H7 (cell line): Measurements from ENCODE around the gene PICALM. TPM values are rescaled to one million over a fixed set of nuclear protein-coding genes. Genes with fewer than 3 reads are reported as not detected.
"Not testable (repeated sequence)": the region's sequence is repeated elsewhere in the genome, so short reads cannot be mapped to it uniquely, and the experiment has no call there.

Experiments used
- DNase-seq: peaks from one replicate; pipeline ENCODE4 v3.0.0; 2012
- H3K27me3 ChIP-seq: 2 replicates; pipeline ENCODE4 v1.6.0; 2011; ENCODE audit warnings: mild to moderate bottlenecking, low read length; ENCODE audit not compliant: control insufficient read depth, insufficient read depth
- H3K36me3 ChIP-seq: replicated peaks from 2 replicates; pipeline ENCODE4 v1.5.1; 2011; ENCODE audit warnings: low read length; ENCODE audit not compliant: control insufficient read depth, insufficient read depth
- H3K4me3 ChIP-seq: 2 replicates; pipeline ENCODE4 v1.5.1; 2011; ENCODE audit warnings: low read depth, mild to moderate bottlenecking, control low read depth, low read length, moderate library complexity; ENCODE audit not compliant: insufficient read depth
- total RNA-seq: library from RNA; depleted of rRNA; stranded (reverse); fragments of >200 nt; shearing (Covaris generic); gene quantifications from 2 replicates; pipeline ENCODE4 v1.2.3, GENCODE V29; 2014

PICALM gene
- total RNA-seq, 1 experiment from 2014 or later, result 59.5 TPM

DNA sequence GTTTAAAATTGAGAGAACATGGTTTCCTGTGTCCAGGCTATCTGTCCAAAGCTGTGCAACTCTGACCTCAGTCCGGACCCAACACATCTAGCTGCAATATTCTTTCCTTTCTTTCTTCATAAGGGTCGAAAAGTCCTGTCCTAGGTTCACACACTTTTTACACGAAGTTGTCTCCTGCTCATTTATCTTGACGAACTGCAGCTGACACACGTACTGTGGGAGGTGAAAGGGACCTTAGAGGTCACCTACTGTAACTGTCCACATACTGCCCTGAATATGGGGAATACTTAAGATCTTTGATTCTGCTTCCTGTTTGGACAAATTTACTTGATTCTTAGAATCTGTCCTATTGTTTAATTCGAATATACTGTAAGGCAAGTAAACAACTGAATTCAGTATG is 107.8 kb downstream of the PICALM start:
- Histone ChIP-seq H3K27me3 (no peaks in the 10 kb centered on the region), H3K4me3 (no peak overlapping the region), H3K36me3 (peaks cover 6% of the 10 kb centered on the region)
- DNase-seq, result no peak

DNA sequence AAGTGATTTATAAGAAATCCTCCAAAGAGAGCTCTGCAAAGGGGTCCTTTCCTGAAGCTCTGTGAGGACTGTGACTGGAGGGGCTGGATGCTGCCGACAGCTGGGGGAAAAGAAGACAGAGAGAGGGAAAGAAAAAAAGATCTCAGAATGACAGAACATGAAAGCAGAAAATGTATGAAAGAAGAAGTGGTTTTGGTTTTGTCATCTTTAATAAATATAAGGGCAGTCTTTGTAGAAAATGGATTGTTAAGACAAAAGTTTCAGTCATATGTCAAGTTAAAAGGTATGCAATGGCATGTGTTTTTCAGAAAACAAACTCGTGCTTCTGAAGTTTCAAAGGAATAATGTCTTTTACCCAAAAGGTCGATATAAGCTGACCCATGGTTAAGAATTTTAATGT is 108.2 kb downstream of the PICALM start:
- Histone ChIP-seq H3K27me3 (no peaks in the 10 kb centered on the region), H3K36me3 (peaks cover 7% of the 10 kb centered on the region), H3K4me3 (no peak overlapping the region)
- no peak for DNase-seq

DNA sequence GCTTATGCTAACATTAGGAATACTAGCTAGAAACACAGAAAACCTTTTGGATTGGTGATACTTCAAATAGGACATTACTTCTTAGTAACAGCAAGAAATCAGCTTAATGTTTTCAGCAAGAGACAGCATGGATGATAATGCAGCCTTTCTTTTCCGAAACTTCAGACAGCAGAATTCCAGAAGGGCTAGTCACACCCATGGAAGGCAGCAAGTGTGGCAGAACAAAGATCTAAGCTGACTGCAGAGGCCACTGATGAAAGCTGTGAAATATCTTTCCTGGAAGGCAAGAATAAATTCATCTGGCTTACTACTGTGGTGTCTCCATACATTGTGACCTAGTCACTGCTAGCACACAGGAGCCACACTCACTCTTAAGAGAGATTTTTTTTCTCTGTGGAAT is 113.4 kb downstream of the PICALM start:
- H3K36me3 ChIP-seq, result peaks cover 5% of the 10 kb centered on the region
- H3K4me3 ChIP-seq, result no peak overlapping the region
- no peaks in the 10 kb centered on the region for H3K27me3 ChIP-seq
- no peak for DNase-seq

DNA sequence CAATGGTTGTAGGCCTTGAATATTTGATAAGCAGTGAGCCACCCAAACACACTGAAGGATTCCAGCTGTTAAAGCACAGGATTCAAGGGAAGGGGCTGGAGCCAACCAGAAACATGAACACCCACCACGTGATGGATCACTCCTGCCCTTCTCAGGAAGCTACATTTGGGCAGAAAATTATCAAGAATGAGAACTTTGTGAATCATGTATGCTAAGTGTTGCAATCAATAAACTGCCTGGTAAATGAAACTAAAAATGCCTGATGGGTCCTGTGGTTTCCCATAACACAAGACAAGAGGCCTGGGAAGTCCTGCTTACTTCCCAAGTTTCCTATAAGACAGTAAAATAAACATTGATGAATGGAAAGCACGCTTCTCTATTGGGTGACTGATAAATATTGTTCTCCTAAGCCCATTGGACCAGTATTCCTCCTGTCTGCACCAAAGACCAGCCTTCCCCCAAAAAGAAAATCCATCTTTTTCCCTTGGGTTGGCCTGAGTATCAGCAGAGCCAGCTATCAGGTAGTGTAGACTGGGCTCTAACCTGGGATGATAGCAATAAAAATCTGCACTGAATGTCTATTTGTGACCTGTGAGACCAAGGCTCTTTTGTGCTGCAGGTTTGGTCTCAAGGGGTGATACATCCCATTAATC is 115.3 kb downstream of the PICALM start:
- H3K4me3 ChIP-seq, result no peak overlapping the region
- H3K27me3 ChIP-seq, result no peaks in the 10 kb centered on the region
- no peak for DNase-seq
- H3K36me3 ChIP-seq, result peaks cover 5% of the 10 kb centered on the region

DNA sequence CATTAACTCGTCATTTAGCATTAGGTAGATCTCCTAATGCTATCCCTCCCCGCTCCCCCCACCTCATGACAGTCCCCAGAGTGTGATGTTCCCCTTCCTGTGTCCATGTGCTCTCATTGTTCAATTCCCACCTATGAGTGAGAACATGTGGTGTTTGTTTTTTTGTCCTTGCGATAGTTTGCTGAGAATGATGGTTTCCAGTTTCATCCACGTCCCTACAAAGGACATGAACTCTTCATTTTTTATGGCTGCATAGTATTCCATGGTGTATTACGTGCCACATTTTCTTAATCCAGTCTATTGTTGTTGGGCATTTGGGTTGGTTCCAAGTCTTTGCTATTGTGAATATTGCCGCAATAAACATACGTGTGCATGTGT is 116.8 kb downstream of the PICALM start:
- H3K27me3 ChIP-seq, DNase-seq, H3K36me3 ChIP-seq, H3K4me3 ChIP-seq: not testable (repeated sequence)

DNA sequence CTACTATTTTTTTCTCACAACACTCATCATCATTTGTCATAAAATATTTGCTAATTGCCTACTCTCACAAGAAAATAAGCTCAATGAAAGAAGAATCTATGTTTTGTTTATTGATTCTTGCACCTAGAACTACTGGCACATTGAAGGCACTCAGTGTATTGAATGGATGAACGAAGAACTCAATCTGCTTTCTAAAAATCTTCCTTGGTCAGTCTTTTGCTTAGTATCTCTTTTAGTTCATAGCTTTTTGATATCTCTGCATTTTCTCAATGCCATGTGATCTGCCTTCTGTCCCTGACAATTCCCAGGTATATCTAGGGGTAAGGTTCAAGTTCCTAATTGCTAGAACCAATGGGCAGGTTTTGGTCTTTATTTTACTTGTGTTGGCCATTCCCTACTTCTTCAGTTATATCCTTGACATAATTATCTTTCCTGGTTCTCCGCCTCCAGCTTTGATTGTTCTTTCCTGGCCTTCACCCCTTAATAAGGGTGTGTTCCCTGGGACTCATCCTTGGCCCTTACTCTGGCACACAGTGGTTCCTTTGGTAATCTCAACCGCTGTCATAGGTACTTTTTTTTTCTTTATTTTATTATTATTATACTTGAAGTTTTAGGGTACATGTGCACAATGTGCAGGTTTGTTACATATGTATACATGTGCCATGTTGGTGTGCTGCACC is 117.3 kb downstream of the PICALM start:
- H3K36me3 ChIP-seq, result peaks cover 4% of the 10 kb centered on the region
- H3K4me3 ChIP-seq, result no peak overlapping the region
- no peak for DNase-seq
- H3K27me3 ChIP-seq, result no peaks in the 10 kb centered on the region

DNA sequence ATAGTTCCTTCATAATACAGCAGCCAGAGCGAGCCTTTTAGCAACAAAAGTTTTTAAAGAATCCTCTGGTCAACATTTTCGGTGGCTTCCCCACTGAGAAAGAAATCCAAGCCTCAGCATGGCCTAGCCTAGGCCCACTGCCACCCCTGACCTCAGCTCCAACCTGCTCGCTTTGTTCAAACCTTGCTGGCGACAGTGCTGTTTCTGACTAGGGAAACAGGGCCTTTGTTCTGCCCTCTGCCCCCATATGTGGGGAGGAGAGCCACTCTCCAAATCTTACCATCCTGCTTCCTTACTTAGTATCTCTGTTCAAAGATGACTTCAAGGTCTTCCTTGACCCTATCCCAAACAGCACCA is 117.9 kb downstream of the PICALM start:
- Histone ChIP-seq H3K4me3 (no peak overlapping the region), H3K36me3 (no peaks in the 10 kb centered on the region; the same call in 1 of the 2 replicates), H3K27me3 (no peaks in the 10 kb centered on the region)
- DNase-seq, result no peak

DNA sequence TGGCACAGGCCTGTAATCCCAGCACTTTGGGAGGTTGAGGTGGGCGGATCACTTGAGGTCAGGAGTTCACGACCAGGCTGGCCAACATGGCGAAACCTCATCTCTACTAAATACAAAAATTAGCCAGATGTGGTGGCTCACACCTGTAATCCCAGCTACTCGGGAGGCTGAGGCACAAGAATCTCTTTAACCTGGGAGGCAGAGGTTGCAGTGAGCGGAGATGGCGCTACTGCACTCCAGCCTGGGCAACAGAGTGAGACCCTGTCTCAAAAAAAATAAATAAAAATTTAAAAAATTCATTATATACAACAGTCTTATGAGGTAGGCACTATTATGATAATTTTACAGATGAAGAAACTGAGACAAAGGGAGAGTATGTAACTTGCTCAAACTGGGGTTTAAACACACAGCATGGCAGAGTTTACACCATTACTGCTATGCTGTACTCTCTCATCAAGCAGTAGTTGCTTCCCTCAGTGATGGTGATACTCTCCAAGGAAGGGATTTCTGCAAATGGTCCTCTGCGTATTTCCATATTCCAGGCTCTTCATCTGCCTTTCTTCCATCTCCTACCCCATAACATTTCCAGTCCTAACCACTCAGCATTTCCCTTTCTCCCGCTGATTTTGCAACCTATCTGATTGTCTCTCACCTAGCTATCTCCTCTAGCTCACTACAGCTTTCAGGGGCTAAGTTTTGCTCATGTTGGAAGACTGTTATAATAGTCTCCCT is 118.4 kb downstream of the PICALM start:
- H3K27me3 ChIP-seq, result no peaks in the 10 kb centered on the region
- no peak overlapping the region for H3K4me3 ChIP-seq
- DNase-seq, result no peak

DNA sequence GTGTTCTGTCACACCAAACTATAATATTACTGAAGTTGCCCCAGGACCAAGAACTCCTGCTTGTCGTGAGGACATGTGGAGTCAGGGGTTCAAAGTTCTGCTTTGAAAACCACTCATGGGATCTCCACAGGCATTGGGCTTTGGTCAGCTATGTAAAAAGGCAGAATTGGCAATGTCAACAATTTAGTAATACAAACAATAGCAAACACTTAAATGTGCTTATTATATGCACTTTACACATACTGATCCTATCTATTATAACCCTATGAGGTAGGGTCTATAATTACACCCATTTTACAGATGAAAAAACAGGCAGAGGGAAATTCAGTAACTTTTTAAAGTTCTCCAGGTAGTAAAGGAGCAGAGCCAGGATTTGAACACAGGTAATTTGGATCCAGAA is 119.1 kb downstream of the PICALM start:
- no peaks in the 10 kb centered on the region for H3K36me3 ChIP-seq
- no peak for DNase-seq
- no peak overlapping the region for H3K4me3 ChIP-seq
- H3K27me3 ChIP-seq, result no peaks in the 10 kb centered on the region

More for the DNA sequence above, 118.4 kb downstream of the PICALM start:
- H3K36me3 ChIP-seq, result no peaks in the 10 kb centered on the region

DNA sequence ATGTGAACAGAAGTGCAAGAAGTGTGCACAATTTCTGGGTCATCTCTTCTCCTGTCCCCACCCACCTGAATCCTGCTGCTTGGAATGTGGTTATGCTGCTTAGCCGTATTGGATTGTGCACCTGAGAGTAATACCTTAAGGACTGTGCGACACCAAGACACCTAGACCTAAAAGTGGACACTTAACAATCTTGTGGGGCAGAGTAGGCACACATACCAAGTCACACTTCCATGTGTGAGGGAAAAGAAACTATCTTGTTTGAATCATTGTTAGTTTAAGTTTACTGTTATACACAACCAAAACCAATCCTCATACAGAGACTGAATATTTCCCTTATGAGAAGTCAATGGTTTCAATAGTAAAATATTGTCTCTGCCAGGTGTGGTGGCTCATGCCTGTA is 120.0 kb downstream of the PICALM start:
- DNase-seq, result no peak
- no peaks in the 10 kb centered on the region for H3K36me3 ChIP-seq
- H3K27me3 ChIP-seq, result no peaks in the 10 kb centered on the region
- H3K4me3 ChIP-seq, result no peak overlapping the region

DNA sequence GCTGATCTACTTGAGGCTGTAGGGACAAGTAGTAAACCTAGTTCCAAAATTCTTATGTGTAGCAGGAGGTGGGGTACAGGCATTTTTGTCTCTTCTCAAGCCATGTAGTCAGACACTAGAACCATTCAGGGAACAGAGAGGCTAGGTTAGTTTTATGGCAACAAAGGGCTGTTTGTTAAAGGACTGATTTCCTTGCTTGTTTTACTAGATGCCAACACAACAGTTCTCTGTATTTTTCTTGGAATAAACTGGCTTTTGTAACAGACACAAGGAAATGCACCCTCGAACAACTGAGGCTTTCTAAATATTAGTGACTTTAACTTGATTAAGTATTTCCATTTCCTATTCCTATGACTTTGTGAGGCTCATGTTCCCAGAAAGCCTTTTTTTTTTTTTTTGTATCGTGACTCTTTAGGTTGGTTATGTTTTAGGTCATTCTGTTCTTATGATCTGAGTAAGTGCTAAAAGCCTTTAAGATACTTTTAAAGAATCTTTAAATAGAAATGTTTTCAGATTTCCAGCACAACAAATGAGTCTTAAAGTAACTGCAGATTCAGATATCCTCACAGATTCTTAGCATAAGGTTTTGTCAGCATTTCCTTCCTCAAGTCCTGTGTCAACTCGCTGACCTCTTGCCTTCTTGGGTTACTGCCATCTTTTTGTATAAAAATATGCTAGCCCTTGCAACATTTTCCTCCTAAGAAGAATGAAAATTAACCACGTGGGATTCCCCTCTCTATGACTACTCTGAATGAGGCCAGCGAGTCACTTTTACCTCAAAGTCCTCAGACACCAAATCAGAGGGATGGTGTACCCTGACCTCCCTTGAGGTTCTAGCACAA is 121.2 kb downstream of the PICALM start:
- H3K36me3 ChIP-seq, result no peaks in the 10 kb centered on the region

DNA sequence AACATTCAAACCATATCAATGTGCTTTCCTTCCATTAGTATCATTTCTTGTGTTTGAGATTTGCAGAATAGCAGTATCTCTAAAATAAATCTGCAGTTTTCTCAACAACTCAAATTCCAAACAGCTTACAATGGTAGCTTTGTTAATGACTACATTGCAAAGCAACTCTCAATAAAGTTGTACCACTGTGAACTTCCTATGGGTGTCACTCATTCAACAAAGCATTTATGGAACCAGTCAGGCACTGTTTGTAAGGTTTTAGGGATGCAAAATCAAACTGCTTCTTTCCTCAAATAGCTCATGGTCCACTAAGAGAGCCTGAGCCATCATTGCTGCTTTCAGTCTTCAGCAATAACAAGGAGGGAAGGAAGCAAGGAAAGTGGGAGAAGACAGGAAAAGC is 122.7 kb downstream of the PICALM start:
- Histone ChIP-seq H3K36me3 (no peaks in the 10 kb centered on the region), H3K27me3 (no peaks in the 10 kb centered on the region), H3K4me3 (no peak overlapping the region)
- DNase-seq, result no peak

More for the DNA sequence above, 121.2 kb downstream of the PICALM start:
- no peak for DNase-seq
- H3K27me3 ChIP-seq, result no peaks in the 10 kb centered on the region
- H3K4me3 ChIP-seq, result no peak overlapping the region

DNA sequence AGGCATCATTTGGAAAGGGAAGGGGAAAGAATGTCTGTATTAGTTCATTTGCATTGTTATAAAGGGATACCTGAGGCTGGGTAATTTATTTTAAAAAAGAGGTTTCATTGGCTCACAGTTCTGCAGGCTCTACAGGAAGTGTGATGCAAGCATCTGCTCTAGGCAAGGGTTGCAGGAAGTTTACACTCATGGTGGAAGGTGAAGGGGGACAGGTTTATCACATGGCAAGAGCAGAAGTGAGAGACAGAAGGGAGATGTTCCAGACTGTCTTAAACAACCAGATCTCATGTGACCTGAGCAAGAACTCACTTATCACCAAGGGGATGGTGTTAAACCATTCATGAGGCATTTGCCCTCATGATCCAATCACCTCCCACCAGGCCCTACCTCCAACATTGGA is 123.1 kb downstream of the PICALM start:
- no peak overlapping the region for H3K4me3 ChIP-seq
- no peaks in the 10 kb centered on the region for H3K36me3 ChIP-seq
- DNase-seq, result no peak
- H3K27me3 ChIP-seq, result no peaks in the 10 kb centered on the region

DNA sequence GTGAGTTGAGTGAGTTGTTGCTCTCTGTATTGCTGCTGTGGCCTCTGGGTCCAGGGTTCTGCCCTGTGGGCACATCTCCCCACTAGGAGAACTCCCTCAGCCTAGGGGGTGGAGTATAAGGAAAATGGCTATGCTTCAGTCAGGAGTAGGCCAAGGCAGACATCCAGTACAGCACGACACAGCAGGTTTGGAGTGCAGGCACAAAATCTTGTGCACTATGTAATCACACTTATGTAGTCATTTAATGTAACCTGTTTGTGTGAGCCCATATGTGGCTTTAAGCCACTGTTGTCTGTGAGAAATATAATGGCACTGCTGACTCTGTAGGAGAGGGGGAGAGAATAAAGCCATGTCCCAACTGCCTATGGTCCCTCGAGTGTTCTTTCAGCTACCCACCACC is 123.6 kb downstream of the PICALM start:
- Histone ChIP-seq H3K27me3 (no peaks in the 10 kb centered on the region), H3K36me3 (no peaks in the 10 kb centered on the region), H3K4me3 (no peak overlapping the region)
- DNase-seq, result no peak
